HCT116 (cell line): ENCODE measurements around the gene CALHM4. TPM values are rescaled to one million over a fixed set of nuclear protein-coding genes. Genes with fewer than 3 reads are reported as not detected.

Experiments used
- ATAC-seq: fragments of 200-7000 bp; cut with Tn5 transposase; 2 replicates; pipeline ENCODE4 v1.9.1; 2020; ENCODE audit warnings: mild to moderate bottlenecking, moderate library complexity
- BruUV-seq: library from RNA; stranded (reverse); fragments of 400-500 nt; replicated peaks from 2 replicates; lab custom pipeline; 2021; lab: Mats Ljungman, UMichigan
- CTCF ChIA-PET: fragments of 300-600 bp; sonication (Branson Sonifier 250); formaldehyde crosslinking; loops from one replicate; lab custom pipeline; 2021; ENCODE audit warnings: antibody characterized with exemption; lab: Charles Lee
- POLR2A ChIA-PET: fragments of 300-600, 350-600 bp; sonication (Branson Sonifier 250); formaldehyde crosslinking; loops from one replicate; lab custom pipeline; 2021; ENCODE audit warnings: antibody characterized with exemption; lab: Charles Lee
- RAD21 ChIA-PET, 2 experiments: fragments of 300-600 bp; sonication (Branson Sonifier 250); formaldehyde crosslinking; loops; one replicate each; lab custom pipeline; 2023; ENCODE audit warnings: low total read pairs in 2 of 2; ENCODE audit not compliant: uncharacterized antibody in 2 of 2, unreplicated experiment in 2 of 2, low non-redundant PET in 1 of 2; lab: Charles Lee
- DNase-seq: peaks from one replicate; pipeline ENCODE4 v3.0.0-alpha.2; 2010; ENCODE audit warnings: low read depth, low spot score
- H2AFZ ChIP-seq: fragments of 200-600 bp; shearing (Covaris generic), sonication (generic); 2 replicates; pipeline ENCODE4 v1.6.1; 2017; ENCODE audit warnings: low read depth, mixed run types, mixed read lengths, antibody characterized with exemption, low read length; ENCODE audit not compliant: poor library complexity, severe bottlenecking
- H3K27ac ChIP-seq: 2 replicates; pipeline ENCODE4 v1.5.1; 2012; ENCODE audit warnings: low read depth, low read length
- H3K27me3 ChIP-seq: fragments of 200-600 bp; sonication (generic); 2 replicates; pipeline ENCODE4 v1.6.1; 2016; ENCODE audit warnings: mixed run types, low read length, mixed read lengths; ENCODE audit not compliant: insufficient read depth
- H3K36me3 ChIP-seq, 2 experiments: fragments of 200-500 bp in 1 of 2; fragments of 200-600 bp in 1 of 2; sonication (Bioruptor generic) in 1 of 2; sonication (generic) in 1 of 2; 2 replicates each; pipeline versions ENCODE4 v1.5.1 to v1.6.1; 2014 to 2016; ENCODE audit warnings: low read length in 2 of 2, inconsistent platforms in 1 of 2, mixed read lengths in 1 of 2, mixed run types in 1 of 2; ENCODE audit not compliant: insufficient read depth in 2 of 2, control insufficient read depth in 1 of 2
- H3K4me1 ChIP-seq, 2 experiments: fragments of 200-600 bp in 1 of 2; sonication (generic) in 1 of 2; 2 replicates each; pipeline versions ENCODE4 v1.5.1 to v1.6.1; 2012 to 2017; ENCODE audit warnings: low read length in 2 of 2, inconsistent platforms in 1 of 2, mild to moderate bottlenecking in 1 of 2, mixed read lengths in 1 of 2, mixed run types in 1 of 2, moderate library complexity in 1 of 2; ENCODE audit not compliant: insufficient read depth in 2 of 2, control insufficient read depth in 1 of 2
- H3K4me2 ChIP-seq: fragments of 200-600 bp; sonication (generic); 2 replicates; pipeline ENCODE4 v1.6.1; 2017; ENCODE audit warnings: mixed run types, low read length, mixed read lengths
- H3K4me3 ChIP-seq, 2 experiments: fragments of 200-600 bp in 1 of 2; sonication (generic) in 1 of 2; replicated peaks in 1 of 2; 2 replicates each; pipeline ENCODE4 v1.5.1; 2011 to 2016; ENCODE audit warnings: low read length in 2 of 2, control low read depth in 1 of 2, low read depth in 1 of 2, mild to moderate bottlenecking in 1 of 2, mixed read lengths in 1 of 2, mixed run types in 1 of 2
- H3K79me2 ChIP-seq: fragments of 200-600 bp; sonication (generic); 2 replicates; pipeline ENCODE4 v1.6.1; 2017; ENCODE audit warnings: mild to moderate bottlenecking, mixed run types, low read length, moderate library complexity, mixed read lengths; ENCODE audit not compliant: insufficient read depth
- H3K9ac ChIP-seq: fragments of 200-600 bp; sonication (generic); 2 replicates; pipeline ENCODE4 v1.6.1; 2016; ENCODE audit warnings: low read length, mixed read lengths
- H3K9me2 ChIP-seq: fragments of 200-600 bp; sonication (generic), shearing (Covaris generic); 2 replicates; pipeline ENCODE4 v1.6.1; 2017; ENCODE audit warnings: mixed run types, mild to moderate bottlenecking, moderate library complexity; ENCODE audit not compliant: insufficient read depth
- H3K9me3 ChIP-seq, 2 experiments: fragments of 200-500 bp in 1 of 2; fragments of 200-600 bp in 1 of 2; sonication (Bioruptor generic) in 1 of 2; sonication (generic) in 1 of 2; 2 replicates each; pipeline ENCODE4 v1.6.1; 2014 to 2017; ENCODE audit warnings: low read length in 2 of 2, mixed read lengths in 2 of 2, inconsistent platforms in 1 of 2, low read depth in 1 of 2, mild to moderate bottlenecking in 1 of 2, mixed run types in 1 of 2, moderate library complexity in 1 of 2; ENCODE audit not compliant: control insufficient read depth in 1 of 2, insufficient read depth in 1 of 2
- H4K20me1 ChIP-seq: fragments of 200-600 bp; sonication (generic), shearing (Covaris generic); 2 replicates; pipeline ENCODE4 v1.6.1; 2017; ENCODE audit warnings: mixed run types, mild to moderate bottlenecking, moderate library complexity; ENCODE audit not compliant: insufficient read depth
- CBX3 ChIP-seq: IDR thresholded peaks from 2 replicates; pipeline ENCODE4 v1.6.1; 2012; ENCODE audit warnings: low read depth
- EGR1 ChIP-seq: IDR thresholded peaks from 2 replicates; pipeline ENCODE4 v1.6.1; 2012; ENCODE audit warnings: low read depth
- EZH2phosphoT487 ChIP-seq: fragments of 200-600 bp; IDR thresholded peaks from 2 replicates; pipeline ENCODE4 v1.6.1; 2018; ENCODE audit warnings: antibody characterized with exemption, borderline replicate concordance
- FOSL1 ChIP-seq: IDR thresholded peaks from 2 replicates; pipeline ENCODE4 v1.6.1; 2012; ENCODE audit warnings: low read depth
- MAX ChIP-seq: IDR thresholded peaks from 2 replicates; pipeline ENCODE4 v1.6.1; 2012
- POLR2A ChIP-seq: IDR thresholded peaks from 2 replicates; pipeline ENCODE4 v1.7.0; 2011; ENCODE audit warnings: borderline replicate concordance; ENCODE audit not compliant: insufficient read depth, insufficient read length; ENCODE audit errors: extremely low read depth
- POLR2AphosphoS5 ChIP-seq: IDR thresholded peaks from 2 replicates; pipeline ENCODE4 v1.6.1; 2011; ENCODE audit warnings: mild to moderate bottlenecking, low read depth, low read length, moderate library complexity
- RAD21 ChIP-seq: IDR thresholded peaks from 2 replicates; pipeline ENCODE4 v1.6.1; 2012; ENCODE audit warnings: low read depth, mild to moderate bottlenecking
- SIN3A ChIP-seq: IDR thresholded peaks from 2 replicates; pipeline ENCODE4 v1.6.1; 2012; ENCODE audit warnings: low read depth
- ZFX ChIP-seq: fragments of 450-650 bp; IDR thresholded peaks from 2 replicates; pipeline ENCODE4 v1.6.1; 2017
- ZNF274 ChIP-seq: fragments of 200-500 bp; sonication (Bioruptor generic); IDR thresholded peaks from 2 replicates; pipeline ENCODE4 v1.6.1; 2014; ENCODE audit warnings: mild to moderate bottlenecking, low read depth, low read length, inconsistent platforms
- intact Hi-C: fragments of 100-400 bp; cut with micrococcal nuclease; formaldehyde crosslinking; loops from 2 replicates; pipeline ENCODE4 v1.10.0; 2022
- total RNA-seq: library from RNA; stranded (reverse); gene quantifications from one replicate; pipeline ENCODE4 v1.2.1, GENCODE V29; 2021; ENCODE audit not compliant: unreplicated experiment
- TF ChIP-seq, protein P1 (sequence below): IDR thresholded peaks from 2 replicates; pipeline ENCODE4 v1.6.1; 2012
- TF ChIP-seq, protein P2 (sequence below), 3 experiments: fragments of 200-600 bp in 1 of 3; sonication (generic) in 1 of 3; IDR thresholded peaks in 2 of 3; conservative IDR thresholded peaks in 1 of 3; 2 replicates each; pipeline ENCODE4 v1.5.1; 2012 to 2017; ENCODE audit warnings: low read depth in 2 of 3, low read length in 2 of 3, antibody characterized with exemption in 1 of 3, borderline replicate concordance in 1 of 3, control low read depth in 1 of 3, mild to moderate bottlenecking in 1 of 3, mixed read lengths in 1 of 3, mixed run types in 1 of 3, moderate library complexity in 1 of 3; ENCODE audit not compliant: insufficient read depth in 1 of 3

The CALHM4 gene
- total RNA-seq, 1 experiment from 2014 or later: not detected

GRCh38 chr6:116513224-116513875, 40.2 kb upstream of the CALHM4 start:
- Histone ChIP-seq H3K9ac (no peak overlapping the region), H3K9me3 (no peaks in the 10 kb centered on the region), H2AFZ (no peak overlapping the region), H3K27me3 (no peaks in the 10 kb centered on the region), H3K4me3 (no peak overlapping the region), H4K20me1 (no peaks in the 10 kb centered on the region), H3K4me1 (peaks cover 0 to 9% of the 10 kb centered on the region in 2 experiments; a peak in 2 of 4 replicates), H3K9me2 (no peaks in the 10 kb centered on the region), H3K36me3 (no peaks in the 10 kb centered on the region), H3K4me2 (no peak overlapping the region), H3K27ac (no peak overlapping the region), H3K79me2 (no peaks in the 10 kb centered on the region)
- intact Hi-C loops: loop anchor here (5.0 kb wide), 1 partner anchor 569 kb away; no protein-coding TSS in a partner anchor
- BruUV-seq: no TSS peak
- no peak for ATAC-seq
- DNase-seq: no peak
- ChIA-PET RAD21 (no interaction called here), POLR2A (no interaction called here), CTCF (no interaction called here)
- TF ChIP-seq CBX3 (no peak), ZNF274 (no peak), SIN3A (no peak), FOSL1 (no peak), EGR1 (no peak), ZFX (no peak)
- TF ChIP-seq, protein P1, sequence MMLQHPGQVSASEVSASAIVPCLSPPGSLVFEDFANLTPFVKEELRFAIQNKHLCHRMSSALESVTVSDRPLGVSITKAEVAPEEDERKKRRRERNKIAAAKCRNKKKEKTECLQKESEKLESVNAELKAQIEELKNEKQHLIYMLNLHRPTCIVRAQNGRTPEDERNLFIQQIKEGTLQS: no peak

DNA sequence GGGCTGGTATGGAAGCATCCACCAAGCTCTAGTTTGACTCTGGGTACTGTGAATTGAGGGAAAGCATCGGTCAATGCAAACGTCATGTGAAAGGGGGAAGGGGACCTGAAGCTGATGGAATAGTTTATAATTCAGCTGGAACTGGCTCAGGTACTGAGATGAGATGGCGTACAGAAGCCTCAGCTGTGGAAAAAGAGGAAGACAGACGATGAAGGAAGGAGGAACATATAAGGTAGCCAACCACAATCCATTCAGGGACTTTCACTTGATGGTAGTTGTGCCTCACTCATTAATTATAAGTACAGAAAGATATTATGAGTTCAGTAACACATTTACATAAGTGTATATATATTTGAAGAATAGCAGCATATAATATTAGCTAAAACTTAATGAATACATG, 39.4 kb upstream of the CALHM4 start:
- H3K4me2 ChIP-seq: no peak overlapping the region
- ATAC-seq (no peak), DNase-seq (no peak)
- no TSS peak for BruUV-seq
- no peaks in the 10 kb centered on the region for H3K9me2 ChIP-seq
- H3K27me3 ChIP-seq: no peaks in the 10 kb centered on the region
- ChIA-PET CTCF (no interaction called here), POLR2A (no interaction called here), RAD21 (no interaction called here)
- H3K4me1 ChIP-seq: peaks cover 0 to 9% of the 10 kb centered on the region in 2 experiments; a peak in 2 of 4 replicates
- H2AFZ ChIP-seq: no peak overlapping the region
- no peaks in the 10 kb centered on the region for H3K36me3 ChIP-seq
- no peak overlapping the region for H3K9ac ChIP-seq
- no peak overlapping the region for H3K27ac ChIP-seq
- H3K4me3 ChIP-seq: no peak overlapping the region
- intact Hi-C loops: loop anchor here (5.0 kb wide), 1 partner anchor 568 kb away; no protein-coding TSS in a partner anchor
- H3K79me2 ChIP-seq: no peaks in the 10 kb centered on the region
- no peaks in the 10 kb centered on the region for H3K9me3 ChIP-seq
- no peaks in the 10 kb centered on the region for H4K20me1 ChIP-seq
- TF ChIP-seq ZFX (no peak), SIN3A (no peak), MAX (no peak), POLR2A (no peak), POLR2AphosphoS5 (no peak), EZH2phosphoT487 (no peak), CBX3 (no peak), ZNF274 (no peak), RAD21 (no peak)
- TF ChIP-seq, protein P2, sequence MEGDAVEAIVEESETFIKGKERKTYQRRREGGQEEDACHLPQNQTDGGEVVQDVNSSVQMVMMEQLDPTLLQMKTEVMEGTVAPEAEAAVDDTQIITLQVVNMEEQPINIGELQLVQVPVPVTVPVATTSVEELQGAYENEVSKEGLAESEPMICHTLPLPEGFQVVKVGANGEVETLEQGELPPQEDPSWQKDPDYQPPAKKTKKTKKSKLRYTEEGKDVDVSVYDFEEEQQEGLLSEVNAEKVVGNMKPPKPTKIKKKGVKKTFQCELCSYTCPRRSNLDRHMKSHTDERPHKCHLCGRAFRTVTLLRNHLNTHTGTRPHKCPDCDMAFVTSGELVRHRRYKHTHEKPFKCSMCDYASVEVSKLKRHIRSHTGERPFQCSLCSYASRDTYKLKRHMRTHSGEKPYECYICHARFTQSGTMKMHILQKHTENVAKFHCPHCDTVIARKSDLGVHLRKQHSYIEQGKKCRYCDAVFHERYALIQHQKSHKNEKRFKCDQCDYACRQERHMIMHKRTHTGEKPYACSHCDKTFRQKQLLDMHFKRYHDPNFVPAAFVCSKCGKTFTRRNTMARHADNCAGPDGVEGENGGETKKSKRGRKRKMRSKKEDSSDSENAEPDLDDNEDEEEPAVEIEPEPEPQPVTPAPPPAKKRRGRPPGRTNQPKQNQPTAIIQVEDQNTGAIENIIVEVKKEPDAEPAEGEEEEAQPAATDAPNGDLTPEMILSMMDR (IDR thresholded peaks at IDR 0.05 in 2 of 3, conservative IDR thresholded peaks at IDR 0.05 in 1 of 3; ENCODE audit: borderline replicate concordance in 1 of 3, insufficient read depth in 1 of 3, low read depth in 2 of 3, low read length in 2 of 3): no peak
- TF ChIP-seq, protein P1: no peak
